IMR-90 (cell line): ENCODE measurements around the gene ZBED4. TPM values are rescaled to one million over a fixed set of nuclear protein-coding genes. Genes with fewer than 3 reads are reported as not detected.

Experiments
- ATAC-seq: fragments of 200-7000 bp; cut with Tn5 transposase; 2 replicates; pipeline ENCODE4 v1.9.1; 2020; ENCODE audit warnings: low read depth, mild to moderate bottlenecking, moderate library complexity
- BruUV-seq: library from RNA; stranded (reverse); fragments of 400-500 nt; replicated peaks from 2 replicates; lab custom pipeline; 2021; lab: Mats Ljungman, UMichigan
- CTCF ChIA-PET: fragments of 300-600 bp; formaldehyde crosslinking; extraction: SDS; loops from one replicate; lab custom pipeline; 2021; ENCODE audit warnings: antibody characterized with exemption; lab: Yijun Ruan, JAX
- POLR2A ChIA-PET: fragments of 300-600 bp; sonication (Branson Sonifier 250); formaldehyde crosslinking; loops from one replicate; lab custom pipeline; 2022; ENCODE audit warnings: antibody characterized with exemption; ENCODE audit not compliant: unreplicated experiment; lab: Charles Lee
- DNase-seq: peaks from one replicate; pipeline ENCODE4 v3.0.0; 2013
- H2AFZ ChIP-seq: replicated peaks from 2 replicates; pipeline ENCODE3; 2013; ENCODE audit warnings: low read length, mild to moderate bottlenecking; ENCODE audit not compliant: poor library complexity
- H2AK5ac ChIP-seq: 2 replicates; pipeline ENCODE4 v1.6.1; 2013; ENCODE audit warnings: low read depth, low read length, inconsistent platforms
- H2AK9ac ChIP-seq: replicated peaks from 2 replicates; pipeline ENCODE3; 2013; ENCODE audit warnings: mild to moderate bottlenecking, low read depth, low read length, moderate library complexity; ENCODE audit not compliant: poor library complexity
- H2BK120ac ChIP-seq: 2 replicates; pipeline ENCODE4 v1.6.1; 2013; ENCODE audit warnings: low read depth, low read length, inconsistent platforms
- H2BK15ac ChIP-seq: 3 replicates; pipeline ENCODE4 v1.6.1; 2013; ENCODE audit warnings: low read depth, low read length, inconsistent platforms
- H2BK20ac ChIP-seq: 2 replicates; pipeline ENCODE4 v1.6.1; 2013; ENCODE audit warnings: low read depth, mild to moderate bottlenecking, inconsistent platforms, low read length, moderate library complexity
- H2BK5ac ChIP-seq: 2 replicates; pipeline ENCODE4 v1.6.1; 2013; ENCODE audit warnings: mild to moderate bottlenecking, low read depth, low read length, inconsistent platforms; ENCODE audit not compliant: poor library complexity, severe bottlenecking
- H3K14ac ChIP-seq: replicated peaks from 2 replicates; pipeline ENCODE4 v1.6.1; 2013; ENCODE audit warnings: low read depth, low read length, inconsistent platforms
- H3K18ac ChIP-seq: 2 replicates; pipeline ENCODE4 v1.6.1; 2013; ENCODE audit warnings: low read depth, low read length, control low read depth
- H3K23ac ChIP-seq: 2 replicates; pipeline ENCODE4 v1.6.1; 2013; ENCODE audit warnings: low read depth, low read length, inconsistent platforms
- H3K27ac ChIP-seq: 2 replicates; pipeline ENCODE4 v1.5.1; 2013; ENCODE audit warnings: mild to moderate bottlenecking, control low read depth, low read length; ENCODE audit not compliant: insufficient read depth
- H3K27me3 ChIP-seq: 2 replicates; pipeline ENCODE4 v1.6.1; 2013; ENCODE audit warnings: low read length; ENCODE audit not compliant: control insufficient read depth, insufficient read depth
- H3K36me3 ChIP-seq: 2 replicates; pipeline ENCODE4 v1.6.1; 2013; ENCODE audit warnings: low read length, mixed read lengths; ENCODE audit not compliant: control insufficient read depth, insufficient read depth
- H3K4ac ChIP-seq: 2 replicates; pipeline ENCODE4 v1.6.1; 2013; ENCODE audit warnings: low read depth, low read length, inconsistent platforms
- H3K4me1 ChIP-seq: 2 replicates; pipeline ENCODE4 v1.6.1; 2013; ENCODE audit warnings: low read length, mixed read lengths; ENCODE audit not compliant: control insufficient read depth, insufficient read depth
- H3K4me2 ChIP-seq: 2 replicates; pipeline ENCODE4 v1.6.1; 2013; ENCODE audit warnings: low read depth, mild to moderate bottlenecking, control low read depth, low read length, moderate library complexity
- H3K4me3 ChIP-seq: 2 replicates; pipeline ENCODE4 v1.5.1; 2013; ENCODE audit warnings: low read depth, mild to moderate bottlenecking, control low read depth, low read length, moderate library complexity; ENCODE audit not compliant: insufficient read depth
- H3K56ac ChIP-seq: 2 replicates; pipeline ENCODE4 v1.6.1; 2013; ENCODE audit warnings: low read length, inconsistent platforms; ENCODE audit not compliant: insufficient read depth; ENCODE audit errors: extremely low read depth
- H3K79me1 ChIP-seq, 2 experiments: 2 replicates each; pipeline ENCODE4 v1.6.1; 2013; ENCODE audit warnings: low read length in 2 of 2, inconsistent platforms in 1 of 2, low read depth in 1 of 2
- H3K9ac ChIP-seq: 2 replicates; pipeline ENCODE4 v1.6.1; 2013; ENCODE audit warnings: low read depth, low read length, control low read depth
- H3K9me1 ChIP-seq: 2 replicates; pipeline ENCODE4 v1.6.1; 2013; ENCODE audit warnings: low read length, inconsistent platforms; ENCODE audit not compliant: insufficient read depth
- H3K9me3 ChIP-seq: 2 replicates; pipeline ENCODE4 v1.6.1; 2013; ENCODE audit warnings: low read length; ENCODE audit not compliant: control insufficient read depth, insufficient read depth
- H4K20me1 ChIP-seq: 2 replicates; pipeline ENCODE4 v1.6.1; 2013; ENCODE audit warnings: low read length, inconsistent platforms; ENCODE audit not compliant: insufficient read depth
- H4K5ac ChIP-seq: 2 replicates; pipeline ENCODE4 v1.6.1; 2013; ENCODE audit warnings: mild to moderate bottlenecking, low read depth, low read length, control low read depth
- H4K8ac ChIP-seq, 2 experiments: 2 replicates each; pipeline ENCODE4 v1.6.1; 2013; ENCODE audit warnings: low read depth in 2 of 2, low read length in 2 of 2, control low read depth in 1 of 2, inconsistent platforms in 1 of 2
- H4K91ac ChIP-seq: 2 replicates; pipeline ENCODE4 v1.6.1; 2013; ENCODE audit warnings: low read depth, low read length, inconsistent platforms; ENCODE audit not compliant: insufficient read depth
- BHLHE40 ChIP-seq: fragments of 150-350 bp; IDR thresholded peaks from 2 replicates; pipeline ENCODE4 v1.6.1; 2016; ENCODE audit warnings: mild to moderate bottlenecking, low read depth, low read length
- CEBPB ChIP-seq: IDR thresholded peaks from 2 replicates; pipeline ENCODE4 v1.6.1; 2012; ENCODE audit warnings: low read depth, low read length, improper control_type of control experiment
- CHD1 ChIP-seq: IDR thresholded peaks from 2 replicates; pipeline ENCODE4 v1.6.1; 2012; ENCODE audit warnings: low read depth, low read length, improper control_type of control experiment
- CTCF ChIP-seq: conservative IDR thresholded peaks from 2 replicates; pipeline ENCODE4 v1.5.1; 2012; ENCODE audit warnings: mild to moderate bottlenecking, low read depth, low read length, improper control_type of control experiment
- FOS ChIP-seq: fragments of 150-350 bp; IDR thresholded peaks from 2 replicates; pipeline ENCODE4 v1.6.1; 2016; ENCODE audit warnings: low read depth, low read length
- MAFK ChIP-seq: IDR thresholded peaks from 2 replicates; pipeline ENCODE4 v1.6.1; 2012; ENCODE audit warnings: low read depth, low read length, improper control_type of control experiment
- MAZ ChIP-seq: IDR thresholded peaks from 2 replicates; pipeline ENCODE4 v1.6.1; 2012; ENCODE audit warnings: low read depth, mild to moderate bottlenecking, low read length, improper control_type of control experiment, moderate library complexity, borderline replicate concordance
- MXI1 ChIP-seq: IDR thresholded peaks from 2 replicates; pipeline ENCODE4 v1.6.1; 2012; ENCODE audit warnings: low read depth, mild to moderate bottlenecking, low read length, moderate library complexity, borderline replicate concordance
- NFE2L2 ChIP-seq: fragments of 150-350 bp; IDR thresholded peaks from 2 replicates; pipeline ENCODE4 v1.6.1; 2016; ENCODE audit warnings: low read depth, mild to moderate bottlenecking, low read length
- POLR2A ChIP-seq: IDR thresholded peaks from 2 replicates; pipeline ENCODE4 v1.6.1; 2012; ENCODE audit warnings: mild to moderate bottlenecking, low read depth, low read length
- RAD21 ChIP-seq: IDR thresholded peaks from 2 replicates; pipeline ENCODE4 v1.6.1; 2012; ENCODE audit warnings: low read length, improper control_type of control experiment
- RCOR1 ChIP-seq: IDR thresholded peaks from 2 replicates; pipeline ENCODE4 v1.6.1; 2012; ENCODE audit warnings: mild to moderate bottlenecking, low read length, improper control_type of control experiment; ENCODE audit not compliant: insufficient replicate concordance
- RFX5 ChIP-seq: IDR thresholded peaks from 2 replicates; pipeline ENCODE4 v1.8.0; 2012; ENCODE audit warnings: low read depth, mild to moderate bottlenecking, low read length, moderate library complexity
- SMC3 ChIP-seq: fragments of 150-350 bp; IDR thresholded peaks from 2 replicates; pipeline ENCODE4 v1.6.1; 2016; ENCODE audit warnings: low read depth, mild to moderate bottlenecking, antibody characterized with exemption, low read length, moderate library complexity
- WGBS, 2 experiments: methylation state at CpG; one replicate each; pipeline versions ENCODE4 v1.1.5 to v1.1.7; 2013; ENCODE audit warnings: missing lambda C conversion rate in 2 of 2; ENCODE audit not compliant: insufficient read length in 1 of 2; ENCODE audit errors: extremely low coverage in 2 of 2; 5-methylcytosine and 5-hydroxymethylcytosine counted together
- dilution Hi-C: fragments of 300-500 bp; cut with HindIII; formaldehyde crosslinking; loops from one replicate; pipeline ENCODE4 v1.14.3; 2018; ENCODE audit warnings: low sequenced_read_pairs; ENCODE audit not compliant: unreplicated experiment
- in situ Hi-C: fragments of 300-500 bp; cut with MboI; formaldehyde crosslinking; loops from 3 replicates; pipeline ENCODE4 v1.14.3; 2019; ENCODE audit warnings: low sequenced_read_pairs, inconsistent platforms, mixed read lengths
- intact Hi-C: fragments of 100-400 bp; cut with micrococcal nuclease; formaldehyde crosslinking; loops from 2 replicates; pipeline ENCODE4 v1.10.0; 2022
- polyA plus RNA-seq, 3 experiments: library from polyadenylated mRNA; depleted of rRNA; stranded (reverse); fragments of >200 nt; gene quantifications; 2 replicates each; pipeline ENCODE4 v1.2.3, GENCODE V29; 2012; ENCODE audit warnings: low replicate concordance in 1 of 3
- total RNA-seq: library from RNA; depleted of rRNA; stranded (reverse); fragments of >200 nt; gene quantifications from 2 replicates; pipeline ENCODE4 v1.2.3, GENCODE V29; 2012
- TF ChIP-seq, protein P1 (sequence below): fragments of 150-350 bp; IDR thresholded peaks from 2 replicates; pipeline ENCODE4 v1.6.1; 2017; ENCODE audit warnings: mild to moderate bottlenecking, antibody characterized with exemption, low read length, low read depth
- TF ChIP-seq, protein P2 (sequence below): fragments of 150-350 bp; IDR thresholded peaks from 2 replicates; pipeline ENCODE4 v1.6.1; 2016; ENCODE audit warnings: low read depth, mild to moderate bottlenecking, low read length, moderate library complexity, borderline replicate concordance

ZBED4 gene
- total and polyA plus RNA-seq, 2 of the 4 experiments (the other 2 are of a cell fraction), result 9.3 to 10.5 TPM

- BruUV-seq, result no TSS peak
- H3K27ac ChIP-seq, result no peak overlapping the region
- H3K4me3 ChIP-seq, result no peak overlapping the region
- peaks cover 2% of the 10 kb centered on the region; the same call in 1 of the 2 replicates for H3K9me3 ChIP-seq
- peak overlapping the region; percentile 37 for H2AK9ac ChIP-seq
- H3K56ac ChIP-seq, result no peak overlapping the region
- ATAC-seq, result no peak
- no peak overlapping the region for H2BK120ac ChIP-seq
- H2BK20ac ChIP-seq, result no peak overlapping the region
- H3K9me1 ChIP-seq, result peaks cover 11% of the 10 kb centered on the region
- no peak overlapping the region for H2BK15ac ChIP-seq
- no peak for DNase-seq
- 40% methylated on average over 1 of the region's 20 CpGs; no CpG with 5 or more reads in 1 of the 2 experiments for WGBS, 2 experiments
- peaks cover 25 to 70% of the 10 kb centered on the region in 2 experiments for H3K79me1 ChIP-seq
- H3K23ac ChIP-seq, result no peak overlapping the region
- H3K27me3 ChIP-seq, result no peaks in the 10 kb centered on the region
- no peak overlapping the region for H3K9ac ChIP-seq
- H3K4me2 ChIP-seq, result no peak overlapping the region
- in situ Hi-C loops, result no loop called here
- dilution Hi-C loops, result no loop called here
- ChIA-PET CTCF (no interaction called here), POLR2A (no interaction called here)
- no peak overlapping the region for H3K4ac ChIP-seq
- H4K5ac ChIP-seq, result no peak overlapping the region
- TF ChIP-seq RFX5 (no peak), POLR2A (no peak), SMC3 (no peak), RAD21 (no peak), BHLHE40 (no peak), MXI1 (no peak), FOS (no peak), MAZ (no peak), MAFK (no peak), CEBPB (no peak), NFE2L2 (no peak), CHD1 (no peak), CTCF (no peak), RCOR1 (no peak)
- TF ChIP-seq, protein P1, sequence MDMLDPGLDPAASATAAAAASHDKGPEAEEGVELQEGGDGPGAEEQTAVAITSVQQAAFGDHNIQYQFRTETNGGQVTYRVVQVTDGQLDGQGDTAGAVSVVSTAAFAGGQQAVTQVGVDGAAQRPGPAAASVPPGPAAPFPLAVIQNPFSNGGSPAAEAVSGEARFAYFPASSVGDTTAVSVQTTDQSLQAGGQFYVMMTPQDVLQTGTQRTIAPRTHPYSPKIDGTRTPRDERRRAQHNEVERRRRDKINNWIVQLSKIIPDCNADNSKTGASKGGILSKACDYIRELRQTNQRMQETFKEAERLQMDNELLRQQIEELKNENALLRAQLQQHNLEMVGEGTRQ, result no peak
- TF ChIP-seq, protein P2, sequence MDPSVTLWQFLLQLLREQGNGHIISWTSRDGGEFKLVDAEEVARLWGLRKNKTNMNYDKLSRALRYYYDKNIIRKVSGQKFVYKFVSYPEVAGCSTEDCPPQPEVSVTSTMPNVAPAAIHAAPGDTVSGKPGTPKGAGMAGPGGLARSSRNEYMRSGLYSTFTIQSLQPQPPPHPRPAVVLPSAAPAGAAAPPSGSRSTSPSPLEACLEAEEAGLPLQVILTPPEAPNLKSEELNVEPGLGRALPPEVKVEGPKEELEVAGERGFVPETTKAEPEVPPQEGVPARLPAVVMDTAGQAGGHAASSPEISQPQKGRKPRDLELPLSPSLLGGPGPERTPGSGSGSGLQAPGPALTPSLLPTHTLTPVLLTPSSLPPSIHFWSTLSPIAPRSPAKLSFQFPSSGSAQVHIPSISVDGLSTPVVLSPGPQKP, result no peak
- no peak overlapping the region for H3K14ac ChIP-seq
- intact Hi-C loops, result no loop called here
- peaks cover 18% of the 10 kb centered on the region for H3K36me3 ChIP-seq
- no peak overlapping the region for H2AK5ac ChIP-seq
- H2BK5ac ChIP-seq, result no peak overlapping the region
- no peak overlapping the region for H4K8ac ChIP-seq
- peaks cover 4% of the 10 kb centered on the region; the same call in 1 of the 2 replicates for H3K4me1 ChIP-seq
- no peak overlapping the region for H3K18ac ChIP-seq
- no peak overlapping the region for H4K91ac ChIP-seq
- no peak overlapping the region for H2AFZ ChIP-seq
- peaks cover 42% of the 10 kb centered on the region for H4K20me1 ChIP-seq
Observed at GRCh38 chr22:49880281-49880680, 26.6 kb downstream of the ZBED4 start.
